Osteocyte (in vitro differentiated cells): ENCODE results near the gene CNTNAP2. TPM values are rescaled to one million over a fixed set of nuclear protein-coding genes. Genes with fewer than 3 reads are reported as not detected.

Source experiments
- DNase-seq: peaks from one replicate; pipeline ENCODE4 v3.0.0; 2021; ENCODE audit warnings: mixed read lengths; ENCODE audit not compliant: unreplicated experiment; ENCODE audit errors: extremely low spot score
- H3K27ac Mint-ChIP-seq: one replicate; pipeline ENCODE4 v1.8.0; 2021; ENCODE audit warnings: mild to moderate bottlenecking, mixed read lengths; ENCODE audit not compliant: unreplicated experiment
- H3K27me3 Mint-ChIP-seq: one replicate; pipeline ENCODE4 v1.8.0; 2021; ENCODE audit warnings: mixed read lengths; ENCODE audit not compliant: unreplicated experiment
- H3K36me3 Mint-ChIP-seq: one replicate; pipeline ENCODE4 v1.8.0; 2021; ENCODE audit warnings: mixed read lengths; ENCODE audit not compliant: unreplicated experiment
- H3K4me1 Mint-ChIP-seq: one replicate; pipeline ENCODE4 v1.8.0; 2021; ENCODE audit warnings: mixed read lengths; ENCODE audit not compliant: unreplicated experiment
- H3K4me3 Mint-ChIP-seq: one replicate; pipeline ENCODE4 v1.8.0; 2021; ENCODE audit warnings: mild to moderate bottlenecking, moderate library complexity, mixed read lengths; ENCODE audit not compliant: unreplicated experiment
- H3K9me3 Mint-ChIP-seq: one replicate; pipeline ENCODE4 v1.8.0; 2021; ENCODE audit warnings: mixed read lengths; ENCODE audit not compliant: unreplicated experiment
- total RNA-seq: library from RNA; stranded (reverse); gene quantifications from 2 replicates; pipeline ENCODE4 v1.2.1, GENCODE V29; 2021
- TF ChIP-seq, protein P1 (sequence below): fragments of 200-600 bp; sonication (generic); IDR thresholded peaks from 2 replicates; pipeline ENCODE4 v1.5.0; 2021; ENCODE audit warnings: antibody characterized with exemption, mild to moderate bottlenecking, moderate library complexity

CNTNAP2 gene
- total RNA-seq, 1 donor from 2014 or later = 1.4 TPM

DNA sequence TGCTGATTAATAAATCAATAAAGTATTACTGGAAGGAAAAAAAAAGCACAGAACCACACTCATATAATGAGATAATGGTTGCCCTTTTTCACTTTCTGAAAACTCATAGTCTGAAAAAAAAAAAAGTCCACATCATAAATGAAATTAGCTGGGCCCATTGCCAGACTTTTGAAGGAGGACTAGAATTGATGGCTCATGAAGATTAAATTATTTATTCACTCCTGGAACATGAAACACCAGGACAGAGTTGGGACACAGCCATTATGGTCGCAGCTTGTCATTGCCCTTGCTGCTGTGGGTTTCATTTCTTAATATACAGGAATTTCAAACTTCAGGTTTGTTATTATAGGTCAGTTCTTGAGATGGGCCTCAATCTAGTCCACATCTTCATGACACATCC is 91.9 kb downstream of the CNTNAP2 start:
- H3K4me1 Mint-ChIP-seq = no peaks in the 10 kb centered on the region
- TF ChIP-seq, protein P1, sequence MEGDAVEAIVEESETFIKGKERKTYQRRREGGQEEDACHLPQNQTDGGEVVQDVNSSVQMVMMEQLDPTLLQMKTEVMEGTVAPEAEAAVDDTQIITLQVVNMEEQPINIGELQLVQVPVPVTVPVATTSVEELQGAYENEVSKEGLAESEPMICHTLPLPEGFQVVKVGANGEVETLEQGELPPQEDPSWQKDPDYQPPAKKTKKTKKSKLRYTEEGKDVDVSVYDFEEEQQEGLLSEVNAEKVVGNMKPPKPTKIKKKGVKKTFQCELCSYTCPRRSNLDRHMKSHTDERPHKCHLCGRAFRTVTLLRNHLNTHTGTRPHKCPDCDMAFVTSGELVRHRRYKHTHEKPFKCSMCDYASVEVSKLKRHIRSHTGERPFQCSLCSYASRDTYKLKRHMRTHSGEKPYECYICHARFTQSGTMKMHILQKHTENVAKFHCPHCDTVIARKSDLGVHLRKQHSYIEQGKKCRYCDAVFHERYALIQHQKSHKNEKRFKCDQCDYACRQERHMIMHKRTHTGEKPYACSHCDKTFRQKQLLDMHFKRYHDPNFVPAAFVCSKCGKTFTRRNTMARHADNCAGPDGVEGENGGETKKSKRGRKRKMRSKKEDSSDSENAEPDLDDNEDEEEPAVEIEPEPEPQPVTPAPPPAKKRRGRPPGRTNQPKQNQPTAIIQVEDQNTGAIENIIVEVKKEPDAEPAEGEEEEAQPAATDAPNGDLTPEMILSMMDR = no peak
- no peak overlapping the region for H3K4me3 Mint-ChIP-seq
- no peak for DNase-seq
- no peaks in the 10 kb centered on the region for H3K36me3 Mint-ChIP-seq
- H3K27ac Mint-ChIP-seq = no peak overlapping the region
- H3K9me3 Mint-ChIP-seq = peaks cover 3% of the 10 kb centered on the region
- no peaks in the 10 kb centered on the region for H3K27me3 Mint-ChIP-seq

DNA sequence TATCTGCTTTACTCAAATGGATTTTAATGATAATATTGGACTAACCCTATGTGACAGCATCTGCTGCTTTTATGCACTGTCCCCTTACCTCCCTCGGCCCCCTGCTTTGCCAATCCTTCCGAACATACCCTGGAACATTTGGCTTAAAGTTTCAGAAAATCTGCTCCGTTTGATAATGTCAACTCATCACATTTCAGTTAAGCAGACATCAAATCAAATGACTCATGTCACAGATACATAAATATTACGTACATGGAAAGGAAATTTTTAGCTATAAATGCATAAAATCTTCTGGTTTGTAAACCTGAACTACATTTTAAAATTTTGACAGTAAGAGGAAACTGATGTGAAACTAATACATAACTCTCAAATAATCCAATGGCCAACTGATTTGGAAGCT is 98.2 kb downstream of the CNTNAP2 start:
- Mint-ChIP-seq H3K36me3 (no peaks in the 10 kb centered on the region), H3K4me3 (no peak overlapping the region), H3K27me3 (no peaks in the 10 kb centered on the region), H3K27ac (no peak overlapping the region), H3K4me1 (no peaks in the 10 kb centered on the region), H3K9me3 (peaks cover 8% of the 10 kb centered on the region)
- DNase-seq = no peak
- TF ChIP-seq, protein P1 = no peak

DNA sequence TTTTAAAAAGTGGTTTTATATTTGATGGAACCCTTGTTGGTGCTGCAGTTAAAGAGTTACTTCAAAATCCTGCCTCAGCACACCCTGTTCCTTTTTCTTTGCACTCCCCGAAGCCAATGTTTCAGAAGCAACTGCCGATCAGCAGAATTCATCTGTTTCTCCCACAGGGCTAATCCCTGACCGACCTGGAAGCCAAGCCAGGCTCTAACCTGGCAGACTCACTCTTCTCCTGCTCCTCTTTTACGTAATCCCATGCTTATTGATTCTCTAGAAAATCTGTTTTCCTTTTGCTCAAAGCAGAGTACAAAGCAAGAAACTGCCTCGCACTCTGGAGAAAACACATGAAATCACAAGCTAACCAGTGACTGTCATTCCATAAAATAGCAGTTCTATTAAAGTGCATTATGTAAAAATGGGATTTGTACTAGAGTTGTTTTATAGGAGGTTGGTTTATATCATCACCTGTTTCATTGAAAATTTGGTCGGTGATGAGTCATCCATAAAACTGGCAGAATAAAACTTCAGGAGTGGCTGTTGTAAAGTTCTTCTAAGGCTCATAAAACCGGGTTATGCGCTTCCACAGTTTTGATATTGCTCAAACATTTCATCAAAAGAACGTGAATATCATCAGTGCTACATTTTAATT is 99.9 kb downstream of the CNTNAP2 start:
- no peak for DNase-seq
- H3K27ac Mint-ChIP-seq = no peak overlapping the region
- TF ChIP-seq, protein P1 = no peak
- H3K9me3 Mint-ChIP-seq = peaks cover 13% of the 10 kb centered on the region
- no peak overlapping the region for H3K4me3 Mint-ChIP-seq
- no peaks in the 10 kb centered on the region for H3K4me1 Mint-ChIP-seq
- no peaks in the 10 kb centered on the region for H3K27me3 Mint-ChIP-seq
- H3K36me3 Mint-ChIP-seq = no peaks in the 10 kb centered on the region

DNA sequence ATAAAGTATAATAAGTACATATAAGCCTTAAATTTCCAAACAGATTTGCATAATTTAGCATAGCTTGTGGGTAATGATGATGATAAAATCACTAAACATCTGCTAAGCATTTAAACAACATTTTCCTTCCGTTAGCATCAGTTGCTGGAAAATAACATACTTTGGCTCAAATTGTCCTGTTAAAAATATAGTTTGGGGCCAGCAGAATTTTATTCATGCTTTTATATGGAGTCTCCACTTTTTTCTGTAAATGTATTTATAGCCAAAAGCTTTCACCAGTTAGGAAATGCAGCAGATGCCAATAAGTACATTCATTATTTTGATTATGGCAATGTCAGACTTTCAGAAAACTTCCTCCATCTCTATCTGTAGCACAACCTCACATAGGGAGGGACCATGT is 107.2 kb downstream of the CNTNAP2 start:
- Mint-ChIP-seq H3K9me3 (peaks cover 8% of the 10 kb centered on the region), H3K36me3 (no peaks in the 10 kb centered on the region), H3K4me1 (no peaks in the 10 kb centered on the region), H3K27me3 (no peaks in the 10 kb centered on the region), H3K27ac (no peak overlapping the region), H3K4me3 (no peak overlapping the region)
- DNase-seq = no peak
- TF ChIP-seq, protein P1 = no peak

DNA sequence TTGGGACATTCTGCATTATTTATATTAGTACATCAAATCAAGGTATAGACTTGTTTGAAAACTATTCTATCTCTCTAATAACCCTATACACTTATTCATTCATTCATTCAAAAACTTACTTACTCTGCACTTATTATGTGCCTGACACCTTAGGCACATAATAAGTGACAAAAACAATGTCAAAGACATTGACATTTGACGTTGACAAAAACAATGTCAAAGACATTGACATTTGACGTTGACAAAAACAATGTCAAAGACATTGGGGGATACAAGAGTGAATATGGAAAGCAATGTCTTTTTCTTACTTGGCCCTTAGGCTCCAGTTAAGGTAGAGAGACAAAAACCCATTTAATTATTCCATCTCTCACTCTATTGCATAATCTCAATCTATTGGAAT is 116.0 kb downstream of the CNTNAP2 start:
- Mint-ChIP-seq H3K4me1 (no peaks in the 10 kb centered on the region), H3K27me3 (no peaks in the 10 kb centered on the region), H3K27ac (no peak overlapping the region), H3K36me3 (no peaks in the 10 kb centered on the region), H3K4me3 (no peak overlapping the region), H3K9me3 (peaks cover 4% of the 10 kb centered on the region)
- TF ChIP-seq, protein P1 = no peak
- DNase-seq = no peak
